HG02885 (cell line): ENCODE measurements around the gene APBB2.

Source experiments
- ATAC-seq: cut with Tn5 transposase; IDR thresholded peaks from one replicate; pipeline ENCODE4 v1.9.1; 2021; ENCODE audit warnings: mild to moderate bottlenecking; ENCODE audit not compliant: unreplicated experiment, poor library complexity

The APBB2 gene

DNA sequence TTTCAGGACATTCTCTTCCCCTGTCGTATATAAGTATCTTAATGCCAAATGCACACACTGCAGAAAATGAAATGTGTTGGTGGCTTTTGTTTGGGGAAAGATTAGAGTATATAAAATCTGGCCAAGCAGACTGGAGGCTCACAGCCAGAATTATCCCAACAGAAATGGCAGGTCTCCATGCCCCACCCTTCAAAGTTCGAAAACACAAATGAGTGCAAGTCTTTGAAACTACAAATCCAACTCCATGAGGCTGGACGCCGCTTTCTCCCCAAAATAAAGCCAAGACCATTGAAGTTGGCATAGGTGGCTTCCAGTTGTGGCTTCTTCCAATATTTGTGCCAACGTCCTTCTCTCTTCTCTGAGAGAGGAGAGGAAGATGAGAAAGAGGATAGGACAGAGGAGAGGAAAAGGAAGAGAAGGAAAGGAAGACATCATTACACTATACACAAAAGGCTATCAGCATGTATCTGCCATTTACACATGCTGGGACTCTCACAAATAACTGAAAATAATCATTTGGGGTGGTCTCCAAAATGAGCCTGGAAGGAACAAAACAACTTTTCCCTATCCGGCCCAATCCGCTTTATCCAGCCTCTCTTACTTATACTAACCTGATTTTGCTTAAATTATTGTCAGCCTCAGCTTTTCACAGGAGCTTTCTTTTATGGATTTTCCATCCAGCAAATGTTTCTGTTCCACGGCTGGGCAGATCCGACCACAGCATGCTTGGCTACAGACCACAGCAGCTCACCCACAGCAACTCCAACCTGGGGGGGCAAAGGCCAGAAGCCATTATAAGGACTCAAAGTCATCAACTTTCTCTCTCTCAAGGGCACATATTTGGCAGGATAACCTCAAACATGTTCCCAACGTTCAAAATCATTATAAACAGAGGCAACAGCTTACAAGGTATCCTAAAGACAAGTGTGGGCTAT lies 71.7 kb downstream of the APBB2 start:
- ATAC-seq, result no peak

DNA sequence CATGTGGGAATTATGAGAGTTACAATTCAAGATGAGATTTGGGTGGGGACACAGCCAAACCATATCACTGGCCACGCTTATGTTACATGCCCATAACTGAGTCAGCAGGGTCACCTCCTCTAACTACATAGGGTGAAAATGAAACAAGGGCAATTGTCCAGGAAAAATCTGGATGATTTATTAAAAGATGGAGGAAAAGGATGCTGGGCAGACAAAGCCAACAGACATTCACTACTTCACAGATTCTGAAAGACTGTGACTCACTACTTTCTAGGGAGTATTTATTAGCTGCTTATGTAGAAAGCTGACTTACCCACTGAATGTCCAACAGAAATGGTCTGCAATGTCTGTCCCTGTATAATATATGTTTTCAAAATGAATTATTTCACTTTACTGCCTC lies 72.4 kb downstream of the APBB2 start:
- no peak for ATAC-seq

DNA sequence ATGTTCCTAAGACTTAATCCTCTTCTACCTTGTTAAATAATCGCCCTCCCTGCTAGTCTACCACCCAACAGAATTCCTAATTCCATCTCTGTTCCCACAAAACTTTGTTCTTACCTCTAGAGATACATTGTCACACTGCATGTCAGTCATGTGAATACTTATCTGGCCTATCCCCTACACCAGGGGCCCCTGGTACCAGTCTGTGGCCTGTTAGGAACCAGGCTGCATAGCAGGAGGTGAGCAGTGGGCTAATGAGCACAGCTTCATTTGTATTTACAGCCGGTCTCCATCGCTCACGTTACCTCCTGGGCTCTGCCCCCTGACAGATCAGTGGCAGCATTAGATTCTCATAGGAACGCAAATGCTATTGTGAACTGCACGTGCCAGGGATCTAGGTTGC lies 73.9 kb downstream of the APBB2 start:
- no peak for ATAC-seq

DNA sequence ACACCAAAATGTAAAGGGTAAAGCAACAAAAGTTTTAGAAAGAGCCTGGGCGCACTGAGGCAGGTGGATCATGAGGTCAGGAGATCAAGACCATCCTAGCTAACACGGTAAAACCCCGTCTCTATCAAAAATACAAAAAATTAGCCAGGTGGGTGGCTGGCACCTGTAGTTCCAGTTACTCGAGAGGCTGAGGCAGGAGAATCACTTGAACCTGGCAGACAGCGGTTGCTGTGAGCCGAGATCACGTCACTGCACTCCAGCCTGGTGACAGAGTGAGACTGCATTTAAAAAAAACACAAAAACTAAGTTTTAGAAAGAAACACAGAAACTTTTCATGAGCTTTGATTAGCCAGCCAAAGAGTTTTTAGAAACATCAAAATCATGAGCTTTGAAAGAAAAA lies 76.5 kb downstream of the APBB2 start:
- no peak for ATAC-seq

DNA sequence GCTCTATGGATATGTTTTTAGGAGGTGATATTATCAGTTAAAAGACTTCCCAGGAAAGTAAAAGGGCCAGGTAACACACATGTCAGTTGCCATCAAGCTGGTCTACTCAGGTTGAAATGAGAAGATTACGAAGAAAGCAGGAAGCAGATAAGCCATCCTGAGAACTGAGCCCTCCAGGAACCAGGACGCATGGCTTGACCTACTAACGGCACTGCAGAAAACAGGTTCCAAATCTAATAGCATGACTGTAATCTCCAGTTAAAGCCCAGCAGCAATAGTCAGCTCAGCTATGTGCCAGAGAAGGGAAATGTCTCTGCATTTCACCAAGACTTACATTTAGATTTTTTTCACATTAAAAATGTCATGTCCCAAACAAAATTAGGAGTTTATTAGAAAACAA lies 77.9 kb downstream of the APBB2 start:
- ATAC-seq, result no peak

DNA sequence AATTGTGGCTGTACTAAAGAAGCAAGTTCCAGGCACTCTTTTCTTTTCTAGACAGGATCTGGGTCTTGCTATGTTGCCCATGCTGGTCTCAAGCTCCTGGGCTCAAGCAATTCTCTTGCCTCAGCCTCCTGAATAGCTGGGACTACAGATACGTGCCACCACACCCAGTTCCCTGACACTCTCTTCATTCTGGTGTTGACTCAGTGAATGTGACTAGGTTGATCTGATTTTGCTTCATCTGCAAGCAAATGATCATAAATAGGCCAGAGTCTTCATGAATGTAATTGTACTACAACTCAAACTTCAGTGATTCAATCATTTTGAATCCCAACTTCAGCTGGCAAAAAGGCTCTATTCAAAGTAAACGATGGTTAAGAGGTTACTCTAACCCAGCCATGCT lies 78.5 kb downstream of the APBB2 start:
- ATAC-seq, result no peak

DNA sequence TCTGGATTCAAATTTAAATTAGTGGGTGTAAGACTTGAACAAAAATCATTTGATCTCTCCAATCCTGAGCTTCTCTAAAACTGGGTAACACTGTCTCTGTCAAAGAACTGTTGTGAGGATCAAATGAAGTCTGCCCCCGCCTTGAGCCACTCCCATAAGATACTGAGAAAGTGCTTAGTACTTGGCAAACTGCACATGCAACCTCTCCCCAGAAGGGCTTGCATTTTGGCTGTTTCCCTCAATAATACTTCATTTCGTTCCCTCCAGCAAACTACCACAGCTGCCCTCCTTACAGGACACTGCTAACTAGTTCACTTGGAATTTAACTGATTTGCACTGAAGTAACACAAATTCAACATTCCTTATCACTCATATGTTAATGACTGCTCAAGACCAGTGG lies 79.8 kb downstream of the APBB2 start:
- no peak for ATAC-seq

DNA sequence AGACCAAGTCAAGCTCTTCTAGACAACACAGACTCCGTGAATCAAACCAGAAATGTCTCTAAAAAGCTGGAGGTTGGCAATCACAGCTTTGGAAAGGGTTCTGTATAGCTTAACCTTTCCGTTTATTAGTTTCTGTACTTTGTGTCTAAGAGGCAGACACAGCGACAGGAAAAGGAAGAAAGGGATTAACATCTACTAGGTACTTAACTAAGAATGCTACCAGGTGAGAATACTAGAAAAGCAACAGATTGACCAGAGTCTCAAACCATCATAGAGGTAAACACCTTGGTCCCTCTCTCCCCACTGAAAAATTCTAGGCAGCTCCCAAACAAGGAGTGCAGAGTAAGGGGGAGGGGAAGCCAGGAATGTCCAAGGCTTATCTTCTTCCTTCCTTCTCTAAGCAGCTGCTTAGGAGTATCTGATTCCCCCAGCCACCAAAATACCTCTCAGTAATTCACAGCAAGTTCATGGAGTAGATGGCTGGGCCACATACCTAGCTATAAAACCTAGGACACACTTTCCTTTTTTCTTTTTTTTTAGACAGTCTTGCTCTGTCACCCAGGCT lies 80.8 kb downstream of the APBB2 start:
- ATAC-seq, result no peak

DNA sequence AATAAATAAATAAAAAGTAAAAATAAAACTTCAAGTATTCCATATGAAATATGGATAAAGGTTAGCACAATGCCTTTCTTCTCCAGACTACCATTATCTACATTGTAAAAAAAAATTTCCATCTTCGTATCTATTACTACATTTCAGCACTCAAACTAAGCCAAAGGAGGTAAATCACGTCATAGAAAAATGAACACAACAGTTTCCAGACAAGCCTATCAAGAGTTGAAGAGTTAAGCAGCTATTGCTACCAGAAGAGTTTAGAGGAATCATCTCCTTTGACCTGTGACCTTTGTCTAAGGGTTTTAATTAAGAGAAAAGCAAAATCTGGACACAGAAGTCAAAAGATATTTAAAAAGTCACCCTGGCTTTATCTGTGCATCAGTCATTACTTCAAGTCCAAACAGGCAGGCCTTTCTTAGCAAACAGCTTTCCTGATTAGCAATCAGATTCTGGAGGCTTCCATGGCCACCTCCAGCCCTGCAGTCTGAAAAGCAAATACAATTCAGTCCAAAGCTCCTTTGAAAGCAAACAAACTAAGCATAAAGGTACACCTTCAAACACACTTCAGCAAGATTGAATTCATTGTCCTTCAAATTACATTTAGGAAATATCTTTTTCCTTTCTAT lies 82.2 kb downstream of the APBB2 start:
- no peak for ATAC-seq

DNA sequence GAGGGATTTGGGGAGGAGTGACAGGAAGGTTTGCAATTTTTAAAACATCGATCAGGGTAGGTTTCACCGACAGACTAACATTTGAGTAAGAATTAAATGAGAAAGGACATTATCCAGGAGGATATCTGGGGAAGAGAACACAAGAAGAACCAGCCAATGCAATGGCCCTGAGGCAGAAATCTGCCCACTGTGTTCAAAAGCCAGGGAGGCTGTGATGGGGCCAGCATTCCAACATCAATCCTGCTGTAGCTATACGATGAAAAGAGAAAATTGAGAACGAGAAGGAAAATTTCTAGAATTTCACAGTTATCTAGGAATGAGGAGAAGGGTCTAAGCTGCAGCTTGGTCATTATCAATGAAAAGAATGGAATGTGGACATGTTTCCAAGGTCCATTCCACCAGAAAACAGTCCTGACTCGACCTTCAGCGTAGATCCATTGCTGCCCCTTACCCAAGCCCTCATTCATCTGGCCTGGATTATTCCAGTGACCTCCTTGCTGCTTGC lies 84.4 kb downstream of the APBB2 start:
- ATAC-seq, result no peak

DNA sequence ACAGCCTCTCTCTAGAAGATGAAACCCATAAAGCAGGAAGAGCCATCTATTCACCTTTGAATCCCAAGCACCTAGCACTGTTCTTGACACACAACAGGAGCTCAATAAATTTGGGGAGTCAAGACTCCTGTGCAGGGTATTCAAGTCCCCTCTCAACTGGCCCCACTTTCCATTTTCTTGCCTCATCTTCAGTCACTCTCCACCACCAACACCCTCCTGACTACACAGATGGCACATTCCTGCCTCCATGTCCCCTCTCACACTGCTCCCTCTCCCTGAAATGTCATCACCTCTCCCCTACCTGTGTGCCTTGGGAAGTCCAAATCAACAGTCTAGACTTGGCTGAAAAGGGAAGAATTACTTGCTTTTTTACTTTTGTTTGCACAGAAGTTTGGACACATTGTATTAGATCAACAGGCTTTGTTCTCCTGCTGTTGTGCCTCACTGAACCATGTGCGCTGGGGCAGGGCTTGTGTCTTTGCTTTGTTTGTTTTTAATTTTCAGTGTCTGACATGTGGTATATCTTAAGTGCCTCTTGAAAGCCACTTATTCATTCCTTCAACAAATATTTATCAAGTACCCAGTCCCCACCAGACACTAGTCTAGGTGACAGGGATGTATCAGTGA lies 85.1 kb downstream of the APBB2 start:
- no peak for ATAC-seq

DNA sequence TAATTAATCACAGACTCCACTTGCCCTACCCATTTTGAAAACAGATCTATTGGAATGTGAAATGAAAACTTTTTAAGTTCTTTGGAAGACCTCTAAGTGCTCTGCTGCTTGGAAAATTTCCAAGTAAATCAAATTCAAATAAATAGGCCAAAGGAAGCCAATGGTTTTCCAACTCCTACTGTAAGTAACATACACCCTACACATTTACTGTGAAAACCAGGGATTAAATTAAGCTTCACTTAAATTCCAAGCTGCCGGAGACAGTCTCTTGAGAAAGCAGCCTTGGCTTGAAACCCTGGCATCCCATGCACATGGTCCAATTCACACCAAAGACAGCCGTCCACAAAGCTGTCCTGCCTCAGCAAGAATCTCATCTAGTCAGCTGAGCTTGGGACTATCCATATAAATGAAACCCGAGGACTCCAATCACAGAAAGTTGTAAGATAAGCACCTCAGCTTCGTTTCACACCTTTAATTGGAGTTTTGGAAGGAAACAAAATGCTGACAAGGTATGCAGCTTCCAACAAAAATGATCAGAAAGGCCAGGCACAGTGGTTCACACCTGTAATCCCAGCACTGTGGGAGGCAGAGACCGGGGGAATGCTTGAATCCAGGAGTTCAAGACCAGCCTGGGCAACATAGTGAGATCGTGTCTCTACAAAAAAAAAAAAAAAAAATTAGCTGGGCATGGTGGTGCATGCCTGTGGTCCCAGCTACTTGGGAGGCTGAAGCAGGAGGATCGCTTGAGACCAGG lies 88.6 kb downstream of the APBB2 start:
- no peak for ATAC-seq

DNA sequence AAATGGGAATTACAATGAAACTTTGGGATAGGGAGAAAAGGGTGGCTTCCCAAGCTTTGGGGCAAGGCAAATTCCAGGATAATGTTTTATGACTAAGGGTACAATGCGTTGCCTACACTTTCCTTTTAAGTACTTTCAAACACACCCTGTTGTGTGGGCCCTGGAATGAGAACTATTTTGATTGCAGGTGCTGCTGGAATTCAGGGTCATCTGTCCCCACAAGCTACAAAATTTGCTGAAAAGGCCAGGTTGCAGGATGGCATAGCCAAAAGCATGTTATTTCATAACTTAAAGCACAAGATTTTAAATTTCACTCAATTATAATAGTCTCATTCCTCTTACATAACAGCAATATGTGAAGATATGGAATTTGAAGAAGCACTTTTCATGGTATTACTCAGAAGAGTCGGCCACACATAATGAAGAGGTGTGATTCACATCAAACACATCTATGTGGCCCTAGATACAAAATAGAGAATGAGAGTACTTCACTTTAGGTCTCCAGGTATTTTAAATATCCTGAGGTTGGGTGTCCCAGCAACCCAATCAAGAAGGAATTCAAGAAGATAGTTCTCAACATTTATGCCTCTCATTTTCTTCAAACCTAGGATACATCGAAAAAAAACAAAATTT lies 89.3 kb downstream of the APBB2 start:
- ATAC-seq, result no peak

DNA sequence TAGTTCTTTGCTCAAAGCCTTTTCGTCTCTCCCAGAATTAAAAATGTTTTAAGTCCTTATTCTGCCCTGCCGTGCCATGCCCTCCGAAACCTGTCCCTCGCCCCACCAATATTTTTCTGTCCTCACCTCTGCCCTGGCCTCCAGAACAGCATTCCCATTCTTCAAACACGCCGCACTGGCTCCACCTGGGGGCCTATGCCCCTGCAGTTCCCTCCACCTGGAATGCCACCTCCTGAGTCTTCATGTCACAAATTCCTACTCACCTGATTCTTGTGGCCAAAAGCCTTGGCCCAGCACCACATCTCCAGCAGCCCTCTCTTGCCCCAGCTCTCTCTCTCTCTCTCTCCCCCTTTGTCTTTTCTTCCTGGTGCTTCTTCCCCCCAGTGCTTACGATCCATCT lies 91.6 kb downstream of the APBB2 start:
- ATAC-seq, result no peak

DNA sequence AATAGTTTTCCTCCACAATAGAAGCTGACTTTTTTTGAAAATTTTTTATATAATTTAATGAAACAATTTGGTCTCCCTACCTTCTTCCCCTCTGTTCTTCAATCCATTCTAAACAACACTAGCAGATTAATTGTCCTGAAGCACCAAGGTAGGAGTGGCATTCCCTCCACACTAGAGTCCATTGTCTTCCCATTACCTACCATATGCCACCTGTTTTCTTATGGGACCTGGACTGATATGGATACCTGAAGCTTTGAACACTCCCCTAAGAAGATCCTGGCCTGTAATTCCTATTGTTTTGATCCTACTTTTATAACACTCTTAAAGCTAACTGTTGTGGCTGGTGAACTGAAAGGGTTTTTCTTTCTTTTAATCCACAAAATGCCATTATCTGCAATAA lies 92.0 kb downstream of the APBB2 start:
- no peak for ATAC-seq

DNA sequence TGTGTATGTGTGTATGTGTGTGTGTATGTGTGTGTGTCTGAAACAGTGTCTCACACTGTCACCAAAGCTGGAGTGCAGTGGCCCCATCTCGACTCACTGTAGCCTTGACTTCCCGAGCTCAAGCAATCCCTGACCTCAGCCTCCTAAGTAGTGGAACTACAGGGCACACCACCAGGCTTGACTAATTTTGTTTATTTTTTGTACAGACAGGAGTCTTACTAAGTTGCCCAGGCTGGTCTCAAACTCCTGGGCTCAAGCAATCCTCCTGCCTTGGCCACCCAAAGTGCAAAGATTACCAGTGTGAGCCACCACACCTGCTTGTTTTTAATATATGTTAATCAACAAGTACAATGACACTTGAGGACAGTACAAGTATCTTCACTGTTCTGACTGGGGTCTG lies 92.4 kb downstream of the APBB2 start:
- no peak for ATAC-seq

DNA sequence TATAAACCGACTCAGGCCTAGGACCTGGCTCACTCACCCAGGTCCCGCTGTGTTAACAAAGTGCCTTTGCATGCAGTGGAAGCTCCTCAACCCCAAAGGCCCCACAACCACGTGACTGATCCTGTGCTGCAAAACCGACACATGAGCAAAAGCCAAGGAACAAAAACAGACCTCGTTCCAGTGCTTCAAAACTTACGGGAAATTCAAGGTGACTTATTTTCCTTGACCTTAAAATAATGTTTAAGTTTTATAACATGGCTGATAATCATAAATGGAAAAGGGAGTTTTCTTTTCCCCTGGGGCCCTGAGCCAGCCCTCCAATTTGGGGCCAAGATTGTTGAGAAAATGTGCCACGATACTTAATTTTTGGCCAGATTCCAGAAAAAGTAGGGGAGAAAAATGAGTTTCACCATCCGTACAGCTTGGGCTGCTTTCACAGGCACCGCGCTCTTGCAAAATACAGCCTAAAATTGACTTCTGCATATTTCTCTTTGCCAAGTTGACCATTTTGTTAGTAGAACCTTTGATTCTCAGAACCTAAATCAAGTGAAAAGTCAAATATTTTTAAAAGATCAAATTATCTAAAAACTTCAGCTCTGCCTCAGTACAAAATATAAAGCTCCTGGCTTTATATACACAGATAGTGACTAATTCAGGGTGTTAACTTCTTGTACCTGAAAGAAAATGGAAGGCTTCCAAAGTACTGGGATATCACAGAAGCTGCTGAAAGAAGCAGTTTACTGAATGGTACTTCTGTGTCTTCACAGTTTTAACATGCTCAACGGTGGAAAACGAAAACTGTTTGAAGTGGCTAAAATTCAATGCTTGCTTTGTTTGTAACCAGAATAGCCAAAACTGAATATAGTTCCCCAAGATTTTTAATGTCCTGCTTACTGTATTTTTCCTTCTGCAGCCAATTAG lies 93.8 kb downstream of the APBB2 start:
- no peak for ATAC-seq

DNA sequence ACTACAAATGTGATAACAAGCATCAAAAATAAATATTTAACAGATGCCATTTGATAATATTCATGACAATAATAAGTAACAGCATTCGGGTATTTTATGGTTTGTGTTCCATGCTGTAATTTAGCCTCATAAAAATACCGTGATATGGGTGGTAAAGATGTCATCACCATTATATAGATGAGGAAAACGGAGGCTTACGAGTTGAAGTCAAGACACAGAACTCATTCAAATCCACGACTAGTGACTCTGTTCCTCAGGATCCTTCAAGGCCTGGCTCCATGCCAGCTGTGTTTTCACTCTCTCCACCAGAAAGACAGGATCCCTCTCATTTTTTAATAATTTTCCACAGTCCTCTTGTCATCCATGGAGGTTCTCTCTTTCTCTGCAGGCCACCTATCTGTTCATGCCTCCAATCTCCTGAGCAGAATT lies 94.5 kb downstream of the APBB2 start:
- ATAC-seq, result no peak

DNA sequence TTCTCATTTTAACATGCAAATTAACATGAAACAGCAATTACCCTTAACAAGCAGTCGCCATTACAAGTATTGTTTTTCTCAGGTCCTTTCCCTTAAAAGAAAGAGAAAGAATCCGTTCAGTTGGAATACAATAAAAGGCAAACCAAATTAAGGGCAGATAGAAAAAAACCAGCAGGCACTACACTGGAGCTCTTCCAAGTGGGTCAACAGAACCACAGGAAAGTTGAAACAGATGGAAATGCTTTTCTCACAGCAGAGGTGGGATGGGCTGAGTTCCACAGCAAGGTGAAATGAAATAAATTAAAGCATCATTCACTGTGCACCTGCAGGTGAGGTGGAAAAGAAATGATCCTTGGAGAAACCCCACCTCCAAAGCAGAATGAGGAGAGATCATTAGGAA lies 102.6 kb downstream of the APBB2 start:
- ATAC-seq, result no peak
